ENCODE results near the gene DUSP19. TPM values are rescaled to one million over a fixed set of nuclear protein-coding genes. Genes with fewer than 3 reads are reported as not detected.

Gene DUSP19
- total and polyA plus RNA-seq, 2 of the 13 experiments (the other 11 are each of a cell fraction or from before 2014, with no cell fraction given) = 1.3 to 1.9 TPM

GRCh38 chr2:183037553-183038340, 40.8 kb upstream of the DUSP19 start (continued):
- no peak for TF ChIP-seq CEBPZ (IDR thresholded peaks at IDR 0.05; ENCODE audit: low read length)
- TF ChIP-seq REXO4 (CRISPR knock-in tag; IDR thresholded peaks at IDR 0.05; ENCODE audit: borderline replicate concordance) = no peak
- no peak for TF ChIP-seq PRPF4 (IDR thresholded peaks at IDR 0.05; ENCODE audit: low read depth, low read length, poor library complexity, severe bottlenecking)
- no peak for TF ChIP-seq ATF3 (CRISPR knock-in tag; IDR thresholded peaks at IDR 0.05)
- no peak for TF ChIP-seq HMGA1 (CRISPR knock-in tag; conservative IDR thresholded peaks at IDR 0.05)
- TF ChIP-seq ZBED4 (CRISPR knock-in tag; IDR thresholded peaks at IDR 0.05; ENCODE audit: borderline replicate concordance) = peak; percentile 2; the same call in 1 of the 2 replicates
- TF ChIP-seq DR1 (CRISPR knock-in tag; IDR thresholded peaks at IDR 0.05) = 0 out of 2 replicates have a peak, but pooled peaks have one; percentile 3
- TF ChIP-seq MBD4 (IDR thresholded peaks at IDR 0.05; ENCODE audit: borderline replicate concordance, low read length) = no peak
- no peak for TF ChIP-seq ZNF292 (CRISPR knock-in tag; IDR thresholded peaks at IDR 0.05; ENCODE audit: borderline replicate concordance, low read depth)
- no peak for TF ChIP-seq BRF2 (CRISPR knock-in tag; IDR thresholded peaks at IDR 0.05)
- TF ChIP-seq LCORL (IDR thresholded peaks at IDR 0.05) = 0 out of 2 replicates have a peak, but pooled peaks have one; percentile 10
- no peak for TF ChIP-seq LCORL (CRISPR knock-in tag; IDR thresholded peaks at IDR 0.05)
- TF ChIP-seq ZBTB20 (CRISPR knock-in tag; IDR thresholded peaks at IDR 0.05; ENCODE audit: borderline replicate concordance, low read depth) = no peak; the same call in 1 of the 2 replicates
- TF ChIP-seq HNRNPK (IDR thresholded peaks at IDR 0.05; ENCODE audit: low read depth, low read length, poor library complexity, severe bottlenecking) = peak; percentile 53
- TF ChIP-seq FOSL1 (CRISPR knock-in tag; IDR thresholded peaks at IDR 0.05; ENCODE audit: borderline replicate concordance) = no peak
- TF ChIP-seq ZBTB26 (CRISPR knock-in tag; IDR thresholded peaks at IDR 0.05; ENCODE audit: borderline replicate concordance) = 0 out of 2 replicates have a peak, but pooled peaks have one; percentile 3
- TF ChIP-seq STAT5B (CRISPR knock-in tag; IDR thresholded peaks at IDR 0.05) = no peak
